Stomach (tissue), 9 donors: Measurements from ENCODE around the gene THSD7B. TPM values are rescaled to one million over a fixed set of nuclear protein-coding genes. Genes with fewer than 3 reads are reported as not detected.

Experiments
- DNase-seq, 2 donors: peaks; one replicate each; pipeline versions ENCODE4 v3.0.0 to v3.0.0-alpha.2; 2013 to 2019
- H3K27ac ChIP-seq, 5 donors: fragments of 200-600 bp in 4 of 5; sonication (generic) in 4 of 5; one replicate each; pipeline ENCODE4 v1.5.1; 2013 to 2019; ENCODE audit warnings: mild to moderate bottlenecking in 1 of 5, moderate library complexity in 1 of 5
- H3K27me3 ChIP-seq, 3 donors: fragments of 200-600 bp; sonication (generic); one replicate each; pipeline ENCODE4 v1.5.1; 2017 to 2019; ENCODE audit warnings: mixed run types in 1 of 3
- H3K36me3 ChIP-seq, 4 donors: fragments of 200-600 bp; sonication (generic); 1 replicate in 3 of 4; 2 replicates in 1 of 4; pipeline ENCODE4 v1.5.1; 2016 to 2019
- H3K4me1 ChIP-seq, 4 donors: fragments of 200-600 bp; sonication (generic); one replicate each; pipeline ENCODE4 v1.5.1; 2016 to 2019
- H3K4me3 ChIP-seq, 4 donors: fragments of 200-600 bp; sonication (generic) in 3 of 4; one replicate each; pipeline ENCODE4 v1.5.1; 2016 to 2019; ENCODE audit warnings: mild to moderate bottlenecking in 1 of 4
- H3K9me3 ChIP-seq, 4 donors: fragments of 200-600 bp; sonication (generic); one replicate each; pipeline ENCODE4 v1.5.1; 2016 to 2019
- EP300 ChIP-seq: sonication (generic); formaldehyde crosslinking; IDR thresholded peaks from one replicate; pipeline ENCODE4 v1.6.1; 2017; ENCODE audit warnings: antibody characterized with exemption
- POLR2A ChIP-seq, 4 donors: fragments of 450-650 bp; IDR thresholded peaks; one replicate each; pipeline ENCODE4 v1.6.1; 2016; ENCODE audit warnings: antibody characterized with exemption in 4 of 4, control low read depth in 2 of 4, mild to moderate bottlenecking in 1 of 4, moderate library complexity in 1 of 4
- POLR2AphosphoS5 ChIP-seq, 3 donors: sonication (generic); formaldehyde crosslinking; IDR thresholded peaks; one replicate each; pipeline ENCODE4 v1.6.1; 2016; ENCODE audit warnings: antibody characterized with exemption in 3 of 3
- WGBS, 5 donors: extraction: QIAGEN DNeasy Blood & Tissue Kit in 3 of 5; methylation state at CpG; one replicate each; pipeline versions ENCODE4 v1.1.5 to v1.1.7; 2013 to 2018; 5-methylcytosine and 5-hydroxymethylcytosine counted together
- intact Hi-C: fragments of 100-400 bp; cut with DNase I; formaldehyde crosslinking; loops from one replicate; pipeline ENCODE4 v1.15.1; 2023; ENCODE audit warnings: low total_unique reads
- polyA plus RNA-seq, 3 donors: library from polyadenylated mRNA; stranded (reverse); fragments of 200-250 nt; gene quantifications; one replicate each; pipeline ENCODE4 v1.2.3, GENCODE V29; 2013
- total RNA-seq, 5 donors: library from RNA; depleted of rRNA; stranded (reverse); fragments of >200 nt; gene quantifications; one replicate each; pipeline versions ENCODE4 v1.1.0 to v1.2.3, GENCODE V29; 2014 to 2016
- TF ChIP-seq, protein P1 (sequence below), 7 experiments: fragments of 450-650 bp in 4 of 7; fragments of 200-600 bp in 3 of 7; sonication (generic) in 3 of 7; IDR thresholded peaks; one replicate each; pipeline ENCODE4 v1.5.1; 2016 to 2019; ENCODE audit warnings: antibody characterized with exemption in 7 of 7, control low read depth in 2 of 7, mild to moderate bottlenecking in 1 of 7
- donor health status: healthy with polysubstance abuse.
- donor health status: Bipolar disorder and iron deficiency.
- donor health status: healthy.

Gene THSD7B
- total and polyA plus RNA-seq, 8 donors = 0.05 to 4.4 TPM; not detected in 6

DNA sequence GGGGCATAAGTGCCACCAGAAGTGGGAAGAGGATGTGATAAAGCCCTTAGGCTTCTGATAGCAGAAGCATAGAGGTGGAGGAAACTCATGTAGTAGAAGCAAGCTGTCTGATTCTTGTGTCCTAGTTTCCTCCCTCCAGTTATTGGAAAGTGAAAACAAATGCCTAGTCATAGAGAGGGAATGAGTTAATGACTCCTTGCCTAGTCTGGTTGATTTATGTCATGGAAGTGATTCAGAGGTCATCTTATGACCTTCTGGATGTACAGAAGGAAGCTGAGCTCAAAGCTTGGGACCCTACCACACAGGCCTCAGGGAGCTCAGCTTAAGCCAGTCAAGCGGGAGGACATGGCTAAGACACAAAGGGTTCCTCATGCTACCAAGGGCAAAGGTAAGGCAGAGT lies 232.2 kb downstream of the THSD7B start:
- no peak for DNase-seq
- intact Hi-C loops = no loop called here
- no peak overlapping the region for H3K4me3 ChIP-seq
- H3K27me3 ChIP-seq = no peaks in the 10 kb centered on the region
- no peaks in the 10 kb centered on the region for H3K36me3 ChIP-seq
- 78 to 95% (median 94%) methylated on average over 1 of the region's 1 CpG for WGBS, 5 donors
- no peak for TF ChIP-seq EP300
- TF ChIP-seq, protein P1, sequence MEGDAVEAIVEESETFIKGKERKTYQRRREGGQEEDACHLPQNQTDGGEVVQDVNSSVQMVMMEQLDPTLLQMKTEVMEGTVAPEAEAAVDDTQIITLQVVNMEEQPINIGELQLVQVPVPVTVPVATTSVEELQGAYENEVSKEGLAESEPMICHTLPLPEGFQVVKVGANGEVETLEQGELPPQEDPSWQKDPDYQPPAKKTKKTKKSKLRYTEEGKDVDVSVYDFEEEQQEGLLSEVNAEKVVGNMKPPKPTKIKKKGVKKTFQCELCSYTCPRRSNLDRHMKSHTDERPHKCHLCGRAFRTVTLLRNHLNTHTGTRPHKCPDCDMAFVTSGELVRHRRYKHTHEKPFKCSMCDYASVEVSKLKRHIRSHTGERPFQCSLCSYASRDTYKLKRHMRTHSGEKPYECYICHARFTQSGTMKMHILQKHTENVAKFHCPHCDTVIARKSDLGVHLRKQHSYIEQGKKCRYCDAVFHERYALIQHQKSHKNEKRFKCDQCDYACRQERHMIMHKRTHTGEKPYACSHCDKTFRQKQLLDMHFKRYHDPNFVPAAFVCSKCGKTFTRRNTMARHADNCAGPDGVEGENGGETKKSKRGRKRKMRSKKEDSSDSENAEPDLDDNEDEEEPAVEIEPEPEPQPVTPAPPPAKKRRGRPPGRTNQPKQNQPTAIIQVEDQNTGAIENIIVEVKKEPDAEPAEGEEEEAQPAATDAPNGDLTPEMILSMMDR (IDR thresholded peaks at IDR 0.05) = no peak
- TF ChIP-seq POLR2AphosphoS5 (IDR thresholded peaks at IDR 0.05) = no peak
- TF ChIP-seq POLR2A (IDR thresholded peaks at IDR 0.05) = no peak
- no peaks in the 10 kb centered on the region for H3K4me1 ChIP-seq
- H3K9me3 ChIP-seq = no peaks in the 10 kb centered on the region
- H3K27ac ChIP-seq = no peak overlapping the region

DNA sequence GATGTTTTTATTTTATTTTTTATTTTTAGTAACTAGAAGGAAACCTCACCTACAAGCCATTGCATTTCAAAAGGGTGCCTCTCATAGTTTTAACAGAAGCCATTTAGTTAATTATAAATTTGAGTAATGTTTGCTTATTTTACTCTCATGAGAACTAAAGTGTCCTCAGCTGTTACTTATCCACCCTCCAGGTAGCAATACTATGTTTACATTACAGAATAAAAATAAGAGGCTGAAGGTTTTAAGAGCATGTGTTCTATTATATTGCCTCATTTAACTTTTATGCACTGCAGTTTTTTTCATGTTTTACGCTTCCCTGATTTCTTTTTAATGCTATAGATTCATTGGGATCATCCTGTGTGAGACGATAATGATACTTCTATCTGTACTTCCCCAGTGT lies 235.5 kb downstream of the THSD7B start:
- TF ChIP-seq, protein P1 (IDR thresholded peaks at IDR 0.05) = no peak
- TF ChIP-seq EP300 = no peak
- no peak for TF ChIP-seq POLR2AphosphoS5 (IDR thresholded peaks at IDR 0.05)
- no peak for TF ChIP-seq POLR2A (IDR thresholded peaks at IDR 0.05)
- no peak overlapping the region for H3K27ac ChIP-seq
- no peak for DNase-seq
- intact Hi-C loops = no loop called here
- H3K36me3 ChIP-seq = no peaks in the 10 kb centered on the region
- H3K27me3 ChIP-seq = no peaks in the 10 kb centered on the region
- no peak overlapping the region for H3K4me3 ChIP-seq
- no peaks in the 10 kb centered on the region for H3K9me3 ChIP-seq
- WGBS, 5 donors = 59 to 77% (median 74%) methylated on average over 2 of the region's 2 CpGs
- H3K4me1 ChIP-seq = no peaks in the 10 kb centered on the region

DNA sequence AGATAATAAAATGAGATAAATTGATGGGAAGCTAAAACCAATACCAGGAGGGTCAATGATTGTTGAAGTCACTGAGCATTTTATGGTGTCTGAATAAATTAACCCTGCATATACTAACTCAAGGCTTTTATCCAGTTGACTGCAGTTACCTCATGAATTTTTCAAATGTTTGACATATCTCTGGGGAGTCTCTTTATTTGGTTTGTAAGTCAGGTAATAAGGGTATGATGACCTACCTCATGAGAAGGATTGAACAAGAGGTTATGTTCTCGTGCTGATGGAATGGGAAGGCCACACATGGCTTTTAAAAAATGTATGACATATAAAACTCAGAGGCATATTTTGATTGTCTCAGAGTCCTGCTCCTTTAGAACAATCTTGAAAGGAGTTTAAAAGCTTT lies 237.6 kb downstream of the THSD7B start:
- no peak overlapping the region for H3K4me3 ChIP-seq
- no peaks in the 10 kb centered on the region for H3K36me3 ChIP-seq
- no peaks in the 10 kb centered on the region for H3K9me3 ChIP-seq
- no peak for DNase-seq
- no peaks in the 10 kb centered on the region for H3K4me1 ChIP-seq
- 60 to 71% (median 65%) methylated on average over 1 of the region's 1 CpG for WGBS, 5 donors
- H3K27ac ChIP-seq = no peak overlapping the region
- TF ChIP-seq EP300 (no peak), POLR2A (IDR thresholded peaks at IDR 0.05) (no peak), POLR2AphosphoS5 (IDR thresholded peaks at IDR 0.05) (no peak)
- TF ChIP-seq, protein P1 (IDR thresholded peaks at IDR 0.05) = no peak
- no peaks in the 10 kb centered on the region for H3K27me3 ChIP-seq
- intact Hi-C loops = no loop called here

DNA sequence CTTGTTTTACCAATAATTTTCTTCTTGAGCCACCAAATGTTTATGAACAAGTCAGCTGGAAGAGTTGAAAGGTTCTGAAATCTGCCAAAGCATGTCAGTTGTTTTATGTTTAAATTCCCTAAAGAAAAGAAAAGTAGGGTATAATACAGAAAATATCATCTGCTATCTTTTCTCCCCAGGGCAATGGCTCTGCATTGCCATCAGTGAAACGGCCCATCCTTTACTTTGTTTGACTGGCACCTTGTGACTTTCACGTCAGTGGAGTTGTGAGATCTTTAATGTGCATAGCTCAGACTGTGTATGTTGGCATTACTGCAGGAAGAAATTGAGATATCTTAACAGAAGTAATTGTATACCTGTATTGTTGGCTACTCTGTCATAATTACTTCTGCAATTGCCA lies 239.9 kb downstream of the THSD7B start:
- no peaks in the 10 kb centered on the region for H3K4me1 ChIP-seq
- 56 to 73% (median 68%) methylated on average over 2 of the region's 2 CpGs for WGBS, 5 donors
- no peaks in the 10 kb centered on the region for H3K9me3 ChIP-seq
- TF ChIP-seq EP300 = no peak
- no peak for TF ChIP-seq POLR2AphosphoS5 (IDR thresholded peaks at IDR 0.05)
- TF ChIP-seq POLR2A (IDR thresholded peaks at IDR 0.05) = no peak
- TF ChIP-seq, protein P1 (IDR thresholded peaks at IDR 0.05) = no peak
- H3K27ac ChIP-seq = no peak overlapping the region
- no peaks in the 10 kb centered on the region for H3K27me3 ChIP-seq
- no peak for DNase-seq
- H3K4me3 ChIP-seq = no peak overlapping the region
- intact Hi-C loops = no loop called here
- H3K36me3 ChIP-seq = no peaks in the 10 kb centered on the region
